Measurements from ENCODE around the gene ZNHIT3.

DNA sequence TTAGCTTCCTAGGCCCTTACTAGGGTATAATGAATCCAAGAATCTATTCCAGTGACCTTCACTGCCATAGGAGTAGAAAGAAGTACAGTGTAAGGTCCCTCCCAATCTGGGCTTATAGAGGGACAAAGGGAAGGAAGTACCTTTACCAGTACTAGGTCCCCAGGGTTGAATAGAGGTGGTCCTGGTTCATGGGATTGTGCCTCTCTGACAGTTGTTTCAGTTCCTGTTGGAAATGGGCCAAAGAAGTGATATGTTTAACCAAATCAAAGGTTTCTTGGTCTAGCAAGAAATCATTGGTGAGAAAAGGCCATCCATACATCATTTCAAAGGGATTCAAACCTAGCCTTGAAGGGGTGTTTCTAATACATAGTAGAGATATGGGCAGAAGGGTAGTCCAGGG, 16.0 kb upstream of the ZNHIT3 start:
- TF ChIP-seq CTCF (IDR thresholded peaks at IDR 0.05; ENCODE audit: poor library complexity) (no peak), EZH2 (IDR thresholded peaks at IDR 0.05; ENCODE audit: borderline replicate concordance) (no peak)
